ENCODE data around the gene SLC49A4. TPM values are rescaled to one million over a fixed set of nuclear protein-coding genes. Genes with fewer than 3 reads are reported as not detected.

The SLC49A4 gene
- total and polyA plus RNA-seq, 2 of the 8 experiments (the other 6 are each of a cell fraction or from before 2014, with no cell fraction given): 9.5 to 10.2 TPM

DNA sequence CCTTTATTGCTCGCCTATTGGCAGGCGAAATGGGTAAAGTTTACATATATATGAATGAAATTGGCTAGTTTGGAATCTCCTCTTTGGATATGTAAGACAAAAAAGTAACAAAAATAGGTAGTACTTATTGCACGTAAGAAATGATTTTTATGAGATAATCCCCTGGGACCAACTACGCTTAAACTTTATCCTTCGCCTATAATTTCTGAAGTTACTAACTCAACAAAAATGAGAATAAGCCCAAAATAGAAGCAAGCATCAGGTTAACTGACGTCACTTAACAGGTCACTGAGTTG is 438 bp upstream of the SLC49A4 start (continued):
- TF ChIP-seq, protein P1, sequence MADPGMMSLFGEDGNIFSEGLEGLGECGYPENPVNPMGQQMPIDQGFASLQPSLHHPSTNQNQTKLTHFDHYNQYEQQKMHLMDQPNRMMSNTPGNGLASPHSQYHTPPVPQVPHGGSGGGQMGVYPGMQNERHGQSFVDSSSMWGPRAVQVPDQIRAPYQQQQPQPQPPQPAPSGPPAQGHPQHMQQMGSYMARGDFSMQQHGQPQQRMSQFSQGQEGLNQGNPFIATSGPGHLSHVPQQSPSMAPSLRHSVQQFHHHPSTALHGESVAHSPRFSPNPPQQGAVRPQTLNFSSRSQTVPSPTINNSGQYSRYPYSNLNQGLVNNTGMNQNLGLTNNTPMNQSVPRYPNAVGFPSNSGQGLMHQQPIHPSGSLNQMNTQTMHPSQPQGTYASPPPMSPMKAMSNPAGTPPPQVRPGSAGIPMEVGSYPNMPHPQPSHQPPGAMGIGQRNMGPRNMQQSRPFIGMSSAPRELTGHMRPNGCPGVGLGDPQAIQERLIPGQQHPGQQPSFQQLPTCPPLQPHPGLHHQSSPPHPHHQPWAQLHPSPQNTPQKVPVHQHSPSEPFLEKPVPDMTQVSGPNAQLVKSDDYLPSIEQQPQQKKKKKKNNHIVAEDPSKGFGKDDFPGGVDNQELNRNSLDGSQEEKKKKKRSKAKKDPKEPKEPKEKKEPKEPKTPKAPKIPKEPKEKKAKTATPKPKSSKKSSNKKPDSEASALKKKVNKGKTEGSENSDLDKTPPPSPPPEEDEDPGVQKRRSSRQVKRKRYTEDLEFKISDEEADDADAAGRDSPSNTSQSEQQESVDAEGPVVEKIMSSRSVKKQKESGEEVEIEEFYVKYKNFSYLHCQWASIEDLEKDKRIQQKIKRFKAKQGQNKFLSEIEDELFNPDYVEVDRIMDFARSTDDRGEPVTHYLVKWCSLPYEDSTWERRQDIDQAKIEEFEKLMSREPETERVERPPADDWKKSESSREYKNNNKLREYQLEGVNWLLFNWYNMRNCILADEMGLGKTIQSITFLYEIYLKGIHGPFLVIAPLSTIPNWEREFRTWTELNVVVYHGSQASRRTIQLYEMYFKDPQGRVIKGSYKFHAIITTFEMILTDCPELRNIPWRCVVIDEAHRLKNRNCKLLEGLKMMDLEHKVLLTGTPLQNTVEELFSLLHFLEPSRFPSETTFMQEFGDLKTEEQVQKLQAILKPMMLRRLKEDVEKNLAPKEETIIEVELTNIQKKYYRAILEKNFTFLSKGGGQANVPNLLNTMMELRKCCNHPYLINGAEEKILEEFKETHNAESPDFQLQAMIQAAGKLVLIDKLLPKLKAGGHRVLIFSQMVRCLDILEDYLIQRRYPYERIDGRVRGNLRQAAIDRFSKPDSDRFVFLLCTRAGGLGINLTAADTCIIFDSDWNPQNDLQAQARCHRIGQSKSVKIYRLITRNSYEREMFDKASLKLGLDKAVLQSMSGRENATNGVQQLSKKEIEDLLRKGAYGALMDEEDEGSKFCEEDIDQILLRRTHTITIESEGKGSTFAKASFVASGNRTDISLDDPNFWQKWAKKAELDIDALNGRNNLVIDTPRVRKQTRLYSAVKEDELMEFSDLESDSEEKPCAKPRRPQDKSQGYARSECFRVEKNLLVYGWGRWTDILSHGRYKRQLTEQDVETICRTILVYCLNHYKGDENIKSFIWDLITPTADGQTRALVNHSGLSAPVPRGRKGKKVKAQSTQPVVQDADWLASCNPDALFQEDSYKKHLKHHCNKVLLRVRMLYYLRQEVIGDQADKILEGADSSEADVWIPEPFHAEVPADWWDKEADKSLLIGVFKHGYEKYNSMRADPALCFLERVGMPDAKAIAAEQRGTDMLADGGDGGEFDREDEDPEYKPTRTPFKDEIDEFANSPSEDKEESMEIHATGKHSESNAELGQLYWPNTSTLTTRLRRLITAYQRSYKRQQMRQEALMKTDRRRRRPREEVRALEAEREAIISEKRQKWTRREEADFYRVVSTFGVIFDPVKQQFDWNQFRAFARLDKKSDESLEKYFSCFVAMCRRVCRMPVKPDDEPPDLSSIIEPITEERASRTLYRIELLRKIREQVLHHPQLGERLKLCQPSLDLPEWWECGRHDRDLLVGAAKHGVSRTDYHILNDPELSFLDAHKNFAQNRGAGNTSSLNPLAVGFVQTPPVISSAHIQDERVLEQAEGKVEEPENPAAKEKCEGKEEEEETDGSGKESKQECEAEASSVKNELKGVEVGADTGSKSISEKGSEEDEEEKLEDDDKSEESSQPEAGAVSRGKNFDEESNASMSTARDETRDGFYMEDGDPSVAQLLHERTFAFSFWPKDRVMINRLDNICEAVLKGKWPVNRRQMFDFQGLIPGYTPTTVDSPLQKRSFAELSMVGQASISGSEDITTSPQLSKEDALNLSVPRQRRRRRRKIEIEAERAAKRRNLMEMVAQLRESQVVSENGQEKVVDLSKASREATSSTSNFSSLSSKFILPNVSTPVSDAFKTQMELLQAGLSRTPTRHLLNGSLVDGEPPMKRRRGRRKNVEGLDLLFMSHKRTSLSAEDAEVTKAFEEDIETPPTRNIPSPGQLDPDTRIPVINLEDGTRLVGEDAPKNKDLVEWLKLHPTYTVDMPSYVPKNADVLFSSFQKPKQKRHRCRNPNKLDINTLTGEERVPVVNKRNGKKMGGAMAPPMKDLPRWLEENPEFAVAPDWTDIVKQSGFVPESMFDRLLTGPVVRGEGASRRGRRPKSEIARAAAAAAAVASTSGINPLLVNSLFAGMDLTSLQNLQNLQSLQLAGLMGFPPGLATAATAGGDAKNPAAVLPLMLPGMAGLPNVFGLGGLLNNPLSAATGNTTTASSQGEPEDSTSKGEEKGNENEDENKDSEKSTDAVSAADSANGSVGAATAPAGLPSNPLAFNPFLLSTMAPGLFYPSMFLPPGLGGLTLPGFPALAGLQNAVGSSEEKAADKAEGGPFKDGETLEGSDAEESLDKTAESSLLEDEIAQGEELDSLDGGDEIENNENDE (IDR thresholded peaks at IDR 0.05; ENCODE audit: insufficient replicate concordance, low read length): peak; percentile 58
- TF ChIP-seq TBP (IDR thresholded peaks at IDR 0.05; ENCODE audit: low read depth, low read length): no peak
- no peak for TF ChIP-seq EGR1 (IDR thresholded peaks at IDR 0.05; ENCODE audit: borderline replicate concordance, low read depth, low read length)
- TF ChIP-seq SUZ12 (IDR thresholded peaks at IDR 0.05; ENCODE audit: low read length): no peak
- TF ChIP-seq RFX5 (IDR thresholded peaks at IDR 0.05; ENCODE audit: borderline replicate concordance, low read depth, low read length): no peak
- TF ChIP-seq RNF2 (IDR thresholded peaks at IDR 0.05; ENCODE audit: borderline replicate concordance, low read depth, low read length, missing control alignments, poor library complexity, severe bottlenecking): no peak
- TF ChIP-seq TEAD4 (IDR thresholded peaks at IDR 0.05; ENCODE audit: low read depth, low read length): no peak
- TF ChIP-seq CBX8 (IDR thresholded peaks at IDR 0.05; ENCODE audit: borderline replicate concordance, low read depth, low read length): no peak

Data from H1 (cell line).